Activated naive CD4-positive, alpha-beta T cell treated with anti-CD3 and anti-CD28 coated beads, Interleukin-2, amount 50 U/mL, for 24 hours (primary cell): Measurements from ENCODE around the gene GRWD1.

Experiments
- H3K27ac Mint-ChIP-seq: one replicate; pipeline ENCODE4 v1.8.0; 2021; ENCODE audit warnings: mild to moderate bottlenecking, mixed read lengths
- H3K27me3 Mint-ChIP-seq: one replicate; pipeline ENCODE4 v1.8.0; 2021; ENCODE audit warnings: mixed read lengths
- H3K36me3 Mint-ChIP-seq: one replicate; pipeline ENCODE4 v1.8.0; 2021; ENCODE audit warnings: mixed read lengths
- H3K4me1 Mint-ChIP-seq: one replicate; pipeline ENCODE4 v1.8.0; 2021; ENCODE audit warnings: mixed read lengths
- H3K4me3 Mint-ChIP-seq: one replicate; pipeline ENCODE4 v1.8.0; 2021; ENCODE audit warnings: mild to moderate bottlenecking, mixed read lengths
- H3K9me3 Mint-ChIP-seq: one replicate; pipeline ENCODE4 v1.8.0; 2021; ENCODE audit warnings: mixed read lengths

The GRWD1 gene

GRCh38 chr19:48415806-48416221, 30.0 kb upstream of the GRWD1 start:
- H3K27ac Mint-ChIP-seq, result no peak overlapping the region
- H3K4me1 Mint-ChIP-seq, result peaks cover 18% of the 10 kb centered on the region
- H3K27me3 Mint-ChIP-seq, result peaks cover 4% of the 10 kb centered on the region
- no peaks in the 10 kb centered on the region for H3K9me3 Mint-ChIP-seq
- H3K36me3 Mint-ChIP-seq, result no peaks in the 10 kb centered on the region
- peak overlapping the region; percentile 15 for H3K4me3 Mint-ChIP-seq

- Mint-ChIP-seq H3K27ac (no peak overlapping the region), H3K27me3 (peaks cover 4% of the 10 kb centered on the region), H3K36me3 (no peaks in the 10 kb centered on the region)
Measured at GRCh38 chr19:48417421-48417820, 28.4 kb upstream of the GRWD1 start.

GRCh38 chr19:48418317-48419064, 27.3 kb upstream of the GRWD1 start:
- peaks cover 18% of the 10 kb centered on the region for H3K4me1 Mint-ChIP-seq
- H3K4me3 Mint-ChIP-seq, result peak overlapping the region; percentile 74
- H3K27ac Mint-ChIP-seq, result no peak overlapping the region
- H3K9me3 Mint-ChIP-seq, result no peaks in the 10 kb centered on the region
- no peaks in the 10 kb centered on the region for H3K36me3 Mint-ChIP-seq
- peaks cover 6% of the 10 kb centered on the region for H3K27me3 Mint-ChIP-seq

More at GRCh38 chr19:48417421-48417820, 28.4 kb upstream of the GRWD1 start:
- H3K9me3 Mint-ChIP-seq, result no peaks in the 10 kb centered on the region
- H3K4me1 Mint-ChIP-seq, result peaks cover 18% of the 10 kb centered on the region
- no peak overlapping the region for H3K4me3 Mint-ChIP-seq

- Mint-ChIP-seq H3K4me1 (peaks cover 18% of the 10 kb centered on the region), H3K27me3 (peaks cover 6% of the 10 kb centered on the region)
Measured at GRCh38 chr19:48419158-48419920, 26.4 kb upstream of the GRWD1 start.

GRCh38 chr19:48421548-48421947, 24.2 kb upstream of the GRWD1 start:
- no peaks in the 10 kb centered on the region for H3K9me3 Mint-ChIP-seq
- H3K36me3 Mint-ChIP-seq, result no peaks in the 10 kb centered on the region
- H3K4me1 Mint-ChIP-seq, result peaks cover 14% of the 10 kb centered on the region
- no peak overlapping the region for H3K4me3 Mint-ChIP-seq
- no peak overlapping the region for H3K27ac Mint-ChIP-seq
- H3K27me3 Mint-ChIP-seq, result peaks cover 5% of the 10 kb centered on the region

More at GRCh38 chr19:48419158-48419920, 26.4 kb upstream of the GRWD1 start:
- H3K4me3 Mint-ChIP-seq, result peak overlapping the region; percentile 74
- H3K27ac Mint-ChIP-seq, result peak overlapping the region; percentile 79
- H3K36me3 Mint-ChIP-seq, result no peaks in the 10 kb centered on the region
- no peaks in the 10 kb centered on the region for H3K9me3 Mint-ChIP-seq

- H3K27ac Mint-ChIP-seq, result no peak overlapping the region
- H3K9me3 Mint-ChIP-seq, result no peaks in the 10 kb centered on the region
- H3K4me1 Mint-ChIP-seq, result peaks cover 6% of the 10 kb centered on the region
- H3K27me3 Mint-ChIP-seq, result peaks cover 2% of the 10 kb centered on the region
- no peak overlapping the region for H3K4me3 Mint-ChIP-seq
- no peaks in the 10 kb centered on the region for H3K36me3 Mint-ChIP-seq
Measured at GRCh38 chr19:48424694-48425219, 21.0 kb upstream of the GRWD1 start.

GRCh38 chr19:48428670-48429069, 17.1 kb upstream of the GRWD1 start:
- Mint-ChIP-seq H3K4me1 (peaks cover 6% of the 10 kb centered on the region), H3K9me3 (no peaks in the 10 kb centered on the region), H3K27me3 (no peaks in the 10 kb centered on the region), H3K36me3 (no peaks in the 10 kb centered on the region), H3K27ac (no peak overlapping the region), H3K4me3 (no peak overlapping the region)

GRCh38 chr19:48433337-48433736, 12.4 kb upstream of the GRWD1 start:
- Mint-ChIP-seq H3K27ac (no peak overlapping the region), H3K9me3 (no peaks in the 10 kb centered on the region), H3K27me3 (peaks cover 10% of the 10 kb centered on the region), H3K36me3 (no peaks in the 10 kb centered on the region), H3K4me3 (no peak overlapping the region), H3K4me1 (no peaks in the 10 kb centered on the region)

- H3K36me3 Mint-ChIP-seq, result no peaks in the 10 kb centered on the region
- peaks cover 3% of the 10 kb centered on the region for H3K4me1 Mint-ChIP-seq
- peaks cover 15% of the 10 kb centered on the region for H3K27me3 Mint-ChIP-seq
- H3K4me3 Mint-ChIP-seq, result no peak overlapping the region
- no peak overlapping the region for H3K27ac Mint-ChIP-seq
- H3K9me3 Mint-ChIP-seq, result no peaks in the 10 kb centered on the region
Measured at GRCh38 chr19:48436586-48436985, 9.2 kb upstream of the GRWD1 start.

GRCh38 chr19:48441360-48442050, 4.3 kb upstream of the GRWD1 start:
- peaks cover 29% of the 10 kb centered on the region for H3K4me1 Mint-ChIP-seq
- no peak overlapping the region for H3K27ac Mint-ChIP-seq
- H3K27me3 Mint-ChIP-seq, result peaks cover 18% of the 10 kb centered on the region
- peaks cover 3% of the 10 kb centered on the region for H3K36me3 Mint-ChIP-seq
- no peaks in the 10 kb centered on the region for H3K9me3 Mint-ChIP-seq
- peak overlapping the region; percentile 73 for H3K4me3 Mint-ChIP-seq

- Mint-ChIP-seq H3K27me3 (peaks cover 18% of the 10 kb centered on the region), H3K4me1 (peaks cover 29% of the 10 kb centered on the region), H3K27ac (peak overlapping the region; percentile 15), H3K9me3 (no peaks in the 10 kb centered on the region), H3K36me3 (peaks cover 3% of the 10 kb centered on the region), H3K4me3 (peak overlapping the region; percentile 73)
Measured at GRCh38 chr19:48442116-48443035, 3.4 kb upstream of the GRWD1 start.

GRCh38 chr19:48443256-48443655, 2.5 kb upstream of the GRWD1 start:
- no peaks in the 10 kb centered on the region for H3K9me3 Mint-ChIP-seq
- H3K27ac Mint-ChIP-seq, result no peak overlapping the region
- peaks cover 13% of the 10 kb centered on the region for H3K27me3 Mint-ChIP-seq
- H3K4me1 Mint-ChIP-seq, result peaks cover 37% of the 10 kb centered on the region
- H3K36me3 Mint-ChIP-seq, result peaks cover 10% of the 10 kb centered on the region
- H3K4me3 Mint-ChIP-seq, result no peak overlapping the region

- H3K9me3 Mint-ChIP-seq, result no peaks in the 10 kb centered on the region
- peaks cover 13% of the 10 kb centered on the region for H3K27me3 Mint-ChIP-seq
- peaks cover 42% of the 10 kb centered on the region for H3K4me1 Mint-ChIP-seq
- no peak overlapping the region for H3K4me3 Mint-ChIP-seq
- no peak overlapping the region for H3K27ac Mint-ChIP-seq
- H3K36me3 Mint-ChIP-seq, result peaks cover 13% of the 10 kb centered on the region
Measured at GRCh38 chr19:48443731-48444128, 2.1 kb upstream of the GRWD1 start.

- peak overlapping the region; percentile 95 for H3K4me3 Mint-ChIP-seq
- H3K27me3 Mint-ChIP-seq, result peaks cover 11% of the 10 kb centered on the region
- peaks cover 15% of the 10 kb centered on the region for H3K36me3 Mint-ChIP-seq
- no peaks in the 10 kb centered on the region for H3K9me3 Mint-ChIP-seq
- peak overlapping the region; percentile 76 for H3K27ac Mint-ChIP-seq
- peaks cover 44% of the 10 kb centered on the region for H3K4me1 Mint-ChIP-seq
Measured at GRCh38 chr19:48444129-48444935, 1.5 kb upstream of the GRWD1 start.
